ENCODE measurements around the gene CXCR5. TPM values are rescaled to one million over a fixed set of nuclear protein-coding genes. Genes with fewer than 3 reads are reported as not detected.

CXCR5 gene
- total and polyA plus RNA-seq, 2 of the 4 experiments (the other 2 are of a cell fraction), result not detected

DNA sequence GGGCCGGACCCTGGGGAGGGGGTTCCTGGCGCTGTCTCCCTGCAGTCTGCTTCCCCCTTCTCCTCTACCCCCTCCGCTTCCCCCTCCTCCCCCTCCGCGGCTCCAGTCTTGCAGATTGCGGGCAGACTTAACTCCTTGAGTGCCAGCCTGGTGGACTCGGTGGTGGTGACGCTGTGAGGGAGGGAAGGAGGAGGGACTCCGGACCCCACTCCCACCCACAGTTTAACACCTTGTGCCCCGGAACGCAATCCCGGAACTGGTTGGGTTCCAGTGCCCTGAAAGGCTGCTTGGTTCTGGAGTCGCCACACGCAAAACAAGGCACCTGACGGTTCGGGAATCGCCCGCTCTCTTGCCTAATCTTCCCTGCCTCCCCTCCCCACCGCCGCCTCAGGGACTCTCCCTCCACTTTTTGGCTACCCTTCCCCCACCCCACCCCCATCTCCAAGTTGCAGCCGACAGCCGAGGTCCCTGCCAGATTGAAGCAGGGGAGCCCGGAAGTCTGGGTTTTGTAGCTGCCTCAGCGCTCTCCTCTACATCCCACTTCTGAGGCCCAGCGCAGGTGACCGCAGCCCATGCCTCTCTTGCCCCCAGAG lies 45.9 kb downstream of the CXCR5 start:
- peak overlapping the region; percentile 58 to 65; a peak in 3 of 4 replicates for H4K8ac ChIP-seq (ENCODE audit: low read depth in 2 of 2, low read length in 2 of 2)
- peak overlapping the region; percentile 34 for H3K27ac ChIP-seq (ENCODE audit: insufficient read depth, low read length)
- peak; percentile 16 for ATAC-seq (ENCODE audit: low read depth)

More for the DNA sequence above, 45.9 kb downstream of the CXCR5 start:
- H3K4ac ChIP-seq (ENCODE audit: low read depth, low read length), result peak overlapping the region; percentile 29; the same call in 1 of the 2 replicates
- no peaks in the 10 kb centered on the region for H3K36me3 ChIP-seq (ENCODE audit: control insufficient read depth, insufficient read depth, low read length)
- peak overlapping the region; percentile 91 for H2AFZ ChIP-seq (replicated peaks; ENCODE audit: low read length, poor library complexity)
- H3K4me1 ChIP-seq (ENCODE audit: control insufficient read depth, insufficient read depth, low read length), result peaks cover 5% of the 10 kb centered on the region; the same call in 1 of the 2 replicates
- H3K18ac ChIP-seq (ENCODE audit: low read depth, low read length), result no peak overlapping the region
- 0% methylated on average over 4 of the region's 26 CpGs; no CpG with 5 or more reads in 1 of the 2 experiments for WGBS, 2 experiments (ENCODE audit: extremely low coverage in 2 of 2, insufficient read length in 1 of 2)
- H2BK15ac ChIP-seq (ENCODE audit: low read depth, low read length), result peak overlapping the region; percentile 54; the same call in 1 of the 3 replicates
- H2BK5ac ChIP-seq (ENCODE audit: low read depth, low read length, poor library complexity, severe bottlenecking), result peak overlapping the region; percentile 8
- no peaks in the 10 kb centered on the region for H3K9me3 ChIP-seq (ENCODE audit: control insufficient read depth, insufficient read depth, low read length)
- dilution Hi-C loops (cut with HindIII; ENCODE audit: low sequenced_read_pairs, unreplicated experiment) (no loop called here), intact Hi-C loops (cut with micrococcal nuclease) (no loop called here), in situ Hi-C loops (cut with MboI; ENCODE audit: low sequenced_read_pairs) (no loop called here)
- H3K14ac ChIP-seq (replicated peaks; ENCODE audit: low read depth, low read length), result no peak overlapping the region
- H3K79me1 ChIP-seq (ENCODE audit: low read depth in 1 of 2, low read length in 2 of 2), result peaks cover 0 to 24% of the 10 kb centered on the region in 2 experiments; a peak in 2 of 4 replicates
- H2BK120ac ChIP-seq (ENCODE audit: low read depth, low read length), result peak overlapping the region; percentile 7; the same call in 1 of the 2 replicates
- peak overlapping the region; percentile 92 for H2AK9ac ChIP-seq (replicated peaks; ENCODE audit: low read depth, low read length, poor library complexity)
- CTCF ChIA-PET, result interaction anchor here (0.7 to 1.1 kb wide), 4 partner anchors 9 to 20 kb away, joined by 3 read pairs; no protein-coding TSS in a partner anchor
- H4K5ac ChIP-seq (ENCODE audit: low read depth, low read length), result no peak overlapping the region
- peak overlapping the region; percentile 53 for H3K9ac ChIP-seq (ENCODE audit: low read depth, low read length)
- POLR2A ChIA-PET (ENCODE audit: unreplicated experiment), result interaction anchor here (0.8 kb wide), 1 partner anchor 18 kb away, joined by 13 read pairs; no protein-coding TSS in a partner anchor
- H3K4me3 ChIP-seq (ENCODE audit: insufficient read depth, low read depth, low read length), result peak overlapping the region; percentile 69
- BruUV-seq (replicated peaks), result no TSS peak
- H4K91ac ChIP-seq (ENCODE audit: insufficient read depth, low read depth, low read length), result peak overlapping the region; percentile 18; the same call in 1 of the 2 replicates
- H2BK20ac ChIP-seq (ENCODE audit: low read depth, low read length), result no peak overlapping the region
- H3K27me3 ChIP-seq (ENCODE audit: control insufficient read depth, insufficient read depth, low read length), result no peaks in the 10 kb centered on the region
- peak overlapping the region; percentile 90 for H2AK5ac ChIP-seq (ENCODE audit: low read depth, low read length)
- peak; percentile 77 for DNase-seq
- H3K9me1 ChIP-seq (ENCODE audit: insufficient read depth, low read length), result no peaks in the 10 kb centered on the region
- H3K4me2 ChIP-seq (ENCODE audit: low read depth, low read length), result peak overlapping the region; percentile 81
- H3K56ac ChIP-seq (ENCODE audit: extremely low read depth, insufficient read depth, low read length), result no peak overlapping the region; the same call in 1 of the 2 replicates
- H4K20me1 ChIP-seq (ENCODE audit: insufficient read depth, low read length), result peaks cover 5% of the 10 kb centered on the region
- H3K23ac ChIP-seq (ENCODE audit: low read depth, low read length), result no peak overlapping the region; the same call in 1 of the 2 replicates
- TF ChIP-seq POLR2A (IDR thresholded peaks at IDR 0.05; ENCODE audit: low read depth, low read length) (no peak), MAZ (IDR thresholded peaks at IDR 0.05; ENCODE audit: borderline replicate concordance, low read depth, low read length) (peak; percentile 61; the same call in 1 of the 2 replicates)
